Measurements from ENCODE around the gene RFC1.
"Not testable (repeated sequence)": the region's sequence is repeated elsewhere in the genome, so short reads cannot be mapped to it uniquely, and the experiment has no call there.

The RFC1 gene

GRCh38 chr4:39354254-39354552 is 12.0 kb downstream of the RFC1 start:
- DNase-seq (ENCODE audit: low read depth): no peak

GRCh38 chr4:39353478-39354253 is 12.5 kb downstream of the RFC1 start:
- no peak for DNase-seq (ENCODE audit: low read depth)

- DNase-seq (ENCODE audit: low read depth): not testable (repeated sequence)
Observed at GRCh38 chr4:39353149-39353477, 13.0 kb downstream of the RFC1 start.

GRCh38 chr4:39349326-39349725 is 16.8 kb downstream of the RFC1 start:
- DNase-seq (ENCODE audit: low read depth): no peak

GRCh38 chr4:39348371-39349315 is 17.5 kb downstream of the RFC1 start:
- no peak for DNase-seq (ENCODE audit: low read depth)

- no peak for DNase-seq (ENCODE audit: low read depth)
Observed at GRCh38 chr4:39346856-39347519, 19.2 kb downstream of the RFC1 start.

GRCh38 chr4:39342731-39343130 is 23.4 kb downstream of the RFC1 start:
- DNase-seq (ENCODE audit: low read depth): no peak

- no peak for DNase-seq (ENCODE audit: low read depth)
Observed at GRCh38 chr4:39341075-39341725, 25.0 kb downstream of the RFC1 start.

- DNase-seq (ENCODE audit: low read depth): no peak
Observed at GRCh38 chr4:39339968-39340367, 26.2 kb downstream of the RFC1 start.

- DNase-seq (ENCODE audit: low read depth): no peak
Observed at GRCh38 chr4:39337841-39338240, 28.3 kb downstream of the RFC1 start.

GRCh38 chr4:39335566-39335965 is 30.6 kb downstream of the RFC1 start:
- no peak for DNase-seq (ENCODE audit: low read depth)

- DNase-seq (ENCODE audit: low read depth): no peak
Observed at GRCh38 chr4:39331191-39331590, 35.0 kb downstream of the RFC1 start.

GRCh38 chr4:39330353-39330752 is 35.8 kb downstream of the RFC1 start:
- no peak for DNase-seq (ENCODE audit: low read depth)

- DNase-seq (ENCODE audit: low read depth): no peak
Observed at GRCh38 chr4:39326468-39326977, 39.6 kb downstream of the RFC1 start.

- DNase-seq (ENCODE audit: low read depth): no peak
Observed at GRCh38 chr4:39324897-39325613, 41.1 kb downstream of the RFC1 start.

- no peak for DNase-seq (ENCODE audit: low read depth)
Observed at GRCh38 chr4:39324446-39324845, 41.7 kb downstream of the RFC1 start.

- no peak for DNase-seq (ENCODE audit: low read depth)
Observed at GRCh38 chr4:39323821-39324220, 42.3 kb downstream of the RFC1 start.

GRCh38 chr4:39320381-39321115 is 45.6 kb downstream of the RFC1 start:
- no peak for DNase-seq (ENCODE audit: low read depth)

GRCh38 chr4:39319676-39320075 is 46.5 kb downstream of the RFC1 start:
- DNase-seq (ENCODE audit: low read depth): no peak

GRCh38 chr4:39312816-39313215 is 53.3 kb downstream of the RFC1 start:
- no peak for DNase-seq (ENCODE audit: low read depth)

- no peak for DNase-seq (ENCODE audit: low read depth)
Observed at GRCh38 chr4:39308611-39309010, 57.6 kb downstream of the RFC1 start.

All from CMK (cell line).